ENCODE data around the gene EGFLAM. TPM values are rescaled to one million over a fixed set of nuclear protein-coding genes. Genes with fewer than 3 reads are reported as not detected.

Gene EGFLAM
- total and polyA plus RNA-seq, 2 donors (not counting 3 experiments of a cell fraction or from before 2014, with no cell fraction given) = 1.2 to 2.7 TPM

DNA sequence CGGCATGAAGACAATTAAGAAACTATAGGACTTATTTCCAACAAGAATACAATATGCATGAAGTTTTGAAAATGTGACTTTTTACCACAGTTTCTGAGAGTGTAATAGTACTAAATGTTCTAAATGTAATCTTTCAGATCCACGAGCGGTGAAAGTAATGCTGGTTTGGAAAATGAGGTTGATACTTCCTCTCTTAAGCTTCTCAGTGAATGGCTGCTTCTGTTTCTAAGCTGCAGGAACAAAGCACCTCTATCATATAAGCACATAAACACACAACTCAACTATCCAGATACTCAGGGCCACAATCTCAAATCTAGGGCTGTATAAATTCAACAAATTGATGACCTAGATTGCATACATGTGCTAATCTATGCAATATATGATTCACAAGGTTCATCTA is 219.8 kb downstream of the EGFLAM start:
- H3K9me1 ChIP-seq (replicated peaks; ENCODE audit: control insufficient read depth, extremely low read depth, insufficient read depth, low read length) = no peaks in the 10 kb centered on the region
- no peak overlapping the region for H3K4me3 ChIP-seq (replicated peaks in 1 of 3; ENCODE audit: insufficient read depth in 1 of 3, low read depth in 1 of 3, low read length in 3 of 3)
- H3K27ac ChIP-seq (ENCODE audit: insufficient read depth, low read depth, low read length) = no peak overlapping the region
- ChIA-PET POLR2A (no interaction called here), CTCF (interaction anchor here (0.6 to 2.7 kb wide), 2 partner anchors 36 to 1522 kb away, joined by 3 to 11 read pairs; no protein-coding TSS in a partner anchor)
- H3K4me2 ChIP-seq (ENCODE audit: insufficient read depth, low read length) = no peak overlapping the region
- dilution Hi-C loops (cut with MboI; ENCODE audit: extremely low pct_ligation_motif_present, low sequenced_read_pairs) = no loop called here
- no peaks in the 10 kb centered on the region for H3K79me2 ChIP-seq (ENCODE audit: control insufficient read depth, insufficient read depth, low read length)
- H2AFZ ChIP-seq (ENCODE audit: low read depth, low read length) = no peak overlapping the region
- no peaks in the 10 kb centered on the region for H3K27me3 ChIP-seq (ENCODE audit: control insufficient read depth in 2 of 2, insufficient read depth in 2 of 2, low read length in 2 of 2)
- H3K4me1 ChIP-seq (ENCODE audit: control insufficient read depth, extremely low read depth, insufficient read depth, low read length) = peaks cover 4% of the 10 kb centered on the region
- H4K20me1 ChIP-seq (replicated peaks; ENCODE audit: control insufficient read depth, extremely low read depth, insufficient read depth, low read length) = no peaks in the 10 kb centered on the region
- FAIRE-seq = no peak
- H3K9me3 ChIP-seq (replicated peaks; ENCODE audit: control insufficient read depth, insufficient read depth, low read length) = no peaks in the 10 kb centered on the region
- intact Hi-C loops (cut with micrococcal nuclease) = no loop called here
- H3K9ac ChIP-seq (replicated peaks; ENCODE audit: extremely low read depth, insufficient read depth, low read length) = no peak overlapping the region
- no TSS peak for BruUV-seq (replicated peaks)
- no peak for TF ChIP-seq FOS (IDR thresholded peaks at IDR 0.05; ENCODE audit: borderline replicate concordance, insufficient read depth, low read length)
- TF ChIP-seq MYC (IDR thresholded peaks at IDR 0.05; ENCODE audit: low read depth, low read length) = no peak
- no peak for TF ChIP-seq POLR2AphosphoS5 (IDR thresholded peaks at IDR 0.05; ENCODE audit: insufficient read depth, low read depth, low read length)
- TF ChIP-seq EZH2 (IDR thresholded peaks at IDR 0.05; ENCODE audit: borderline replicate concordance, low read depth, low read length, severe bottlenecking) = no peak
- no peak for TF ChIP-seq JUN (IDR thresholded peaks at IDR 0.05; ENCODE audit: borderline replicate concordance, insufficient read depth, insufficient read length, low read depth)
- TF ChIP-seq GATA2 (IDR thresholded peaks at IDR 0.05; ENCODE audit: insufficient read depth, insufficient read length, low read depth, low read length) = no peak
- TF ChIP-seq MAX (IDR thresholded peaks at IDR 0.05; ENCODE audit: insufficient read depth, insufficient read length) = no peak
- TF ChIP-seq, protein P1, sequence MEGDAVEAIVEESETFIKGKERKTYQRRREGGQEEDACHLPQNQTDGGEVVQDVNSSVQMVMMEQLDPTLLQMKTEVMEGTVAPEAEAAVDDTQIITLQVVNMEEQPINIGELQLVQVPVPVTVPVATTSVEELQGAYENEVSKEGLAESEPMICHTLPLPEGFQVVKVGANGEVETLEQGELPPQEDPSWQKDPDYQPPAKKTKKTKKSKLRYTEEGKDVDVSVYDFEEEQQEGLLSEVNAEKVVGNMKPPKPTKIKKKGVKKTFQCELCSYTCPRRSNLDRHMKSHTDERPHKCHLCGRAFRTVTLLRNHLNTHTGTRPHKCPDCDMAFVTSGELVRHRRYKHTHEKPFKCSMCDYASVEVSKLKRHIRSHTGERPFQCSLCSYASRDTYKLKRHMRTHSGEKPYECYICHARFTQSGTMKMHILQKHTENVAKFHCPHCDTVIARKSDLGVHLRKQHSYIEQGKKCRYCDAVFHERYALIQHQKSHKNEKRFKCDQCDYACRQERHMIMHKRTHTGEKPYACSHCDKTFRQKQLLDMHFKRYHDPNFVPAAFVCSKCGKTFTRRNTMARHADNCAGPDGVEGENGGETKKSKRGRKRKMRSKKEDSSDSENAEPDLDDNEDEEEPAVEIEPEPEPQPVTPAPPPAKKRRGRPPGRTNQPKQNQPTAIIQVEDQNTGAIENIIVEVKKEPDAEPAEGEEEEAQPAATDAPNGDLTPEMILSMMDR (IDR thresholded peaks at IDR 0.05; ENCODE audit: extremely low read depth in 1 of 2, insufficient read depth in 1 of 2, low read depth in 1 of 2, low read length in 2 of 2) = no peak
- no peak for TF ChIP-seq POLR2A (IDR thresholded peaks at IDR 0.05; ENCODE audit: low read depth, low read length)
- DNase-seq (ENCODE audit: low read depth, low spot score) = no peak
- peaks cover 0 to 3% of the 10 kb centered on the region in 2 experiments for H3K36me3 ChIP-seq (ENCODE audit: control insufficient read depth in 2 of 2, extremely low read depth in 1 of 2, insufficient read depth in 2 of 2, low read length in 2 of 2)
